SK-N-MC (cell line): ENCODE data around the gene CCDC73.

Experiments
- DNase-seq: peaks from one replicate; pipeline ENCODE4 v3.0.0-alpha.2; 2011; ENCODE audit warnings: low read depth, low spot score
- H3K27ac ChIP-seq: fragments of 200-600 bp; sonication (generic); 2 replicates; pipeline ENCODE4 v1.5.1; 2016; ENCODE audit warnings: mixed run types
- H3K36me3 ChIP-seq: fragments of 200-600 bp; sonication (generic); 2 replicates; pipeline ENCODE4 v1.6.1; 2017; ENCODE audit warnings: antibody characterized with exemption, low read length, mixed read lengths; ENCODE audit not compliant: insufficient read depth
- H3K4me3 ChIP-seq: fragments of 200-600 bp; sonication (generic); 2 replicates; pipeline ENCODE4 v1.5.1; 2016
- H3K9ac ChIP-seq: fragments of 200-600 bp; sonication (generic); 2 replicates; pipeline ENCODE4 v1.8.0; 2017; ENCODE audit warnings: mixed run types, mixed read lengths; ENCODE audit not compliant: insufficient read length
- H3K9me3 ChIP-seq: fragments of 200-600 bp; sonication (generic); 2 replicates; pipeline ENCODE4 v1.6.1; 2017; ENCODE audit warnings: low read depth, mild to moderate bottlenecking, antibody characterized with exemption, low read length, moderate library complexity, mixed read lengths
- EZH2 ChIP-seq: fragments of 200-600 bp; sonication (generic); IDR thresholded peaks from one replicate; pipeline ENCODE4 v1.6.1; 2017; ENCODE audit warnings: antibody characterized with exemption
- FOXP2 ChIP-seq: optimal IDR thresholded peaks from 2 replicates; pipeline ENCODE3; 2011; ENCODE audit warnings: mild to moderate bottlenecking, moderate library complexity; ENCODE audit not compliant: insufficient read depth; ENCODE audit errors: extremely low read length, control extremely low read depth
- POLR2AphosphoS5 ChIP-seq: IDR thresholded peaks from 2 replicates; pipeline ENCODE4 v1.6.1; 2012; ENCODE audit warnings: mild to moderate bottlenecking, low read depth, low read length, borderline replicate concordance

The CCDC73 gene

GRCh38 chr11:32794439-32794838 lies at the start of gene CCDC73:
CCDC73 (minus strand) TSS chr11:32794662; CDS start chr11:32760243, 34,419 bp downstream.
- Histone ChIP-seq H3K36me3 (no peaks in the 10 kb centered on the region), H3K4me3 (no peak within 1 kb of the TSS), H3K9me3 (no peaks in the 10 kb centered on the region), H3K27ac (no peak within 1 kb of the TSS), H3K9ac (no peak within 1 kb of the TSS)
- TF ChIP-seq EZH2 (no peak), POLR2AphosphoS5 (no peak)
- DNase-seq, result no peak

- no peak overlapping the region for H3K27ac ChIP-seq
- TF ChIP-seq POLR2AphosphoS5, result no peak
- H3K4me3 ChIP-seq, result no peak overlapping the region
- no peak overlapping the region for H3K9ac ChIP-seq
- H3K36me3 ChIP-seq, result no peaks in the 10 kb centered on the region
- no peak for DNase-seq
- H3K9me3 ChIP-seq, result no peaks in the 10 kb centered on the region
These were observed 49.1 kb upstream of the CCDC73 start for GRCh38 chr11:32843544-32843943.

- TF ChIP-seq POLR2AphosphoS5 (no peak), FOXP2 (no peak), EZH2 (no peak)
- Histone ChIP-seq H3K9ac (no peak overlapping the region), H3K27ac (no peak overlapping the region), H3K36me3 (no peaks in the 10 kb centered on the region), H3K4me3 (no peak overlapping the region), H3K9me3 (no peaks in the 10 kb centered on the region)
- DNase-seq, result no peak
These were observed 46.1 kb upstream of the CCDC73 start for GRCh38 chr11:32840587-32840986.

- Histone ChIP-seq H3K4me3 (no peak overlapping the region), H3K27ac (no peak overlapping the region)
- TF ChIP-seq FOXP2 (no peak), POLR2AphosphoS5 (no peak), EZH2 (no peak)
These were observed 44.8 kb upstream of the CCDC73 start for GRCh38 chr11:32839308-32839707.

GRCh38 chr11:32838505-32839274 lies 44.2 kb upstream of the CCDC73 start:
- Histone ChIP-seq H3K36me3 (no peaks in the 10 kb centered on the region), H3K4me3 (no peak overlapping the region), H3K9ac (no peak overlapping the region), H3K27ac (no peak overlapping the region), H3K9me3 (no peaks in the 10 kb centered on the region)
- DNase-seq, result no peak
- no peak for TF ChIP-seq POLR2AphosphoS5
- TF ChIP-seq EZH2, result no peak
- no peak for TF ChIP-seq FOXP2

More at GRCh38 chr11:32839308-32839707, 44.8 kb upstream of the CCDC73 start:
- Histone ChIP-seq H3K36me3 (no peaks in the 10 kb centered on the region), H3K9ac (no peak overlapping the region), H3K9me3 (no peaks in the 10 kb centered on the region)
- DNase-seq, result no peak

- no peak for TF ChIP-seq EZH2
- TF ChIP-seq POLR2AphosphoS5, result no peak
- no peak for TF ChIP-seq FOXP2
- Histone ChIP-seq H3K4me3 (no peak overlapping the region), H3K36me3 (no peaks in the 10 kb centered on the region), H3K9me3 (no peaks in the 10 kb centered on the region), H3K9ac (no peak overlapping the region), H3K27ac (no peak overlapping the region)
- DNase-seq, result no peak
These were observed 42.5 kb upstream of the CCDC73 start for GRCh38 chr11:32836946-32837345.

- no peak overlapping the region for H3K27ac ChIP-seq
- no peaks in the 10 kb centered on the region for H3K9me3 ChIP-seq
- no peaks in the 10 kb centered on the region for H3K36me3 ChIP-seq
- H3K4me3 ChIP-seq, result no peak overlapping the region
- no peak overlapping the region for H3K9ac ChIP-seq
- no peak for DNase-seq
- TF ChIP-seq EZH2, result no peak
- no peak for TF ChIP-seq POLR2AphosphoS5
- no peak for TF ChIP-seq FOXP2
These were observed 39.5 kb upstream of the CCDC73 start for GRCh38 chr11:32833921-32834320.

GRCh38 chr11:32831221-32831620 lies 36.8 kb upstream of the CCDC73 start:
- H3K36me3 ChIP-seq, result no peaks in the 10 kb centered on the region
- DNase-seq, result no peak
- H3K9me3 ChIP-seq, result no peaks in the 10 kb centered on the region
- no peak overlapping the region for H3K9ac ChIP-seq
- TF ChIP-seq FOXP2 (no peak), EZH2 (no peak), POLR2AphosphoS5 (no peak)
- no peak overlapping the region for H3K27ac ChIP-seq
- H3K4me3 ChIP-seq, result no peak overlapping the region

- H3K4me3 ChIP-seq, result no peak overlapping the region
These were observed 36.3 kb upstream of the CCDC73 start for GRCh38 chr11:32830796-32831195.

More at GRCh38 chr11:32830796-32831195, 36.3 kb upstream of the CCDC73 start:
- no peak for DNase-seq
- H3K9me3 ChIP-seq, result no peaks in the 10 kb centered on the region
- H3K36me3 ChIP-seq, result no peaks in the 10 kb centered on the region
- H3K9ac ChIP-seq, result no peak overlapping the region
- TF ChIP-seq EZH2 (no peak), FOXP2 (no peak), POLR2AphosphoS5 (no peak)
- H3K27ac ChIP-seq, result no peak overlapping the region
